ENCODE measurements around the gene RFTN1. TPM values are rescaled to one million over a fixed set of nuclear protein-coding genes. Genes with fewer than 3 reads are reported as not detected.

RFTN1 gene
- total and polyA plus RNA-seq, 9 of the 15 experiments (the other 6 are each of a cell fraction or from before 2014, with no cell fraction given), result 0.08 to 0.51 (median 0.11) TPM; not detected in 6

- Histone ChIP-seq H3K4me3 (no peak overlapping the region), H3K9me3 (replicated peaks; ENCODE audit: control insufficient read depth, insufficient read depth, low read depth, low read length) (no peaks in the 10 kb centered on the region), H4K20me1 (replicated peaks; ENCODE audit: control insufficient read depth, insufficient read depth, low read length) (no peaks in the 10 kb centered on the region), H3K4me1 (replicated peaks in 1 of 2; ENCODE audit: control insufficient read depth in 2 of 2, insufficient read depth in 2 of 2, low read length in 2 of 2) (peaks cover 0 to 3% of the 10 kb centered on the region in 2 experiments; a peak in 2 of 5 replicates), H3K36me3 (ENCODE audit: control insufficient read depth, insufficient read depth, low read length) (no peaks in the 10 kb centered on the region), H3K27ac (ENCODE audit: extremely low read depth, low read depth, low read length) (no peak overlapping the region), H3K9me1 (ENCODE audit: control insufficient read depth, insufficient read depth, low read length) (no peaks in the 10 kb centered on the region), H3K79me2 (ENCODE audit: control insufficient read depth, insufficient read depth, low read length) (no peaks in the 10 kb centered on the region), H3K9ac (ENCODE audit: insufficient read depth in 1 of 2, low read depth in 2 of 2, low read length in 2 of 2) (no peak overlapping the region), H3K4me2 (ENCODE audit: insufficient read depth, low read length) (no peak overlapping the region), H3K27me3 (ENCODE audit: control insufficient read depth in 2 of 2, insufficient read depth in 2 of 2, low read length in 2 of 2) (peaks cover 0 to 19% of the 10 kb centered on the region in 2 experiments; a peak in 3 of 5 replicates), H2AFZ (ENCODE audit: low read depth, low read length) (no peak overlapping the region)
- TF ChIP-seq FOXA1 (IDR thresholded peaks at IDR 0.05; ENCODE audit: borderline replicate concordance) (no peak), MEF2D (tag; conservative IDR thresholded peaks at IDR 0.05; ENCODE audit: low read depth) (no peak), MAFK (IDR thresholded peaks at IDR 0.05; ENCODE audit: low read length) (peak; percentile 49; the same call in 1 of the 2 replicates), MAFF (IDR thresholded peaks at IDR 0.05; ENCODE audit: low read length) (peak; percentile 53), ZNF316 (IDR thresholded peaks at IDR 0.05) (peak; percentile 67), C11orf30 (IDR thresholded peaks at IDR 0.05; ENCODE audit: low read depth) (peak; percentile 27; the same call in 1 of the 2 replicates), CUX1 (CRISPR knock-in tag; IDR thresholded peaks at IDR 0.05) (no peak), MAFG (tag; conservative IDR thresholded peaks at IDR 0.05) (peak; percentile 44)
- TF ChIP-seq, protein P1, sequence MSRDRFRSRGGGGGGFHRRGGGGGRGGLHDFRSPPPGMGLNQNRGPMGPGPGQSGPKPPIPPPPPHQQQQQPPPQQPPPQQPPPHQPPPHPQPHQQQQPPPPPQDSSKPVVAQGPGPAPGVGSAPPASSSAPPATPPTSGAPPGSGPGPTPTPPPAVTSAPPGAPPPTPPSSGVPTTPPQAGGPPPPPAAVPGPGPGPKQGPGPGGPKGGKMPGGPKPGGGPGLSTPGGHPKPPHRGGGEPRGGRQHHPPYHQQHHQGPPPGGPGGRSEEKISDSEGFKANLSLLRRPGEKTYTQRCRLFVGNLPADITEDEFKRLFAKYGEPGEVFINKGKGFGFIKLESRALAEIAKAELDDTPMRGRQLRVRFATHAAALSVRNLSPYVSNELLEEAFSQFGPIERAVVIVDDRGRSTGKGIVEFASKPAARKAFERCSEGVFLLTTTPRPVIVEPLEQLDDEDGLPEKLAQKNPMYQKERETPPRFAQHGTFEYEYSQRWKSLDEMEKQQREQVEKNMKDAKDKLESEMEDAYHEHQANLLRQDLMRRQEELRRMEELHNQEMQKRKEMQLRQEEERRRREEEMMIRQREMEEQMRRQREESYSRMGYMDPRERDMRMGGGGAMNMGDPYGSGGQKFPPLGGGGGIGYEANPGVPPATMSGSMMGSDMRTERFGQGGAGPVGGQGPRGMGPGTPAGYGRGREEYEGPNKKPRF (IDR thresholded peaks at IDR 0.05; ENCODE audit: low read depth, low read length), result no peak
- TF ChIP-seq, protein P2, sequence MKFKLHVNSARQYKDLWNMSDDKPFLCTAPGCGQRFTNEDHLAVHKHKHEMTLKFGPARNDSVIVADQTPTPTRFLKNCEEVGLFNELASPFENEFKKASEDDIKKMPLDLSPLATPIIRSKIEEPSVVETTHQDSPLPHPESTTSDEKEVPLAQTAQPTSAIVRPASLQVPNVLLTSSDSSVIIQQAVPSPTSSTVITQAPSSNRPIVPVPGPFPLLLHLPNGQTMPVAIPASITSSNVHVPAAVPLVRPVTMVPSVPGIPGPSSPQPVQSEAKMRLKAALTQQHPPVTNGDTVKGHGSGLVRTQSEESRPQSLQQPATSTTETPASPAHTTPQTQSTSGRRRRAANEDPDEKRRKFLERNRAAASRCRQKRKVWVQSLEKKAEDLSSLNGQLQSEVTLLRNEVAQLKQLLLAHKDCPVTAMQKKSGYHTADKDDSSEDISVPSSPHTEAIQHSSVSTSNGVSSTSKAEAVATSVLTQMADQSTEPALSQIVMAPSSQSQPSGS (CRISPR knock-in tag; IDR thresholded peaks at IDR 0.05), result no peak
- BruUV-seq (replicated peaks), result no TSS peak
- DNase-seq (ENCODE audit: extremely low read depth in 1 of 4, low spot score in 3 of 4) (no peak), ATAC-seq (no peak), FAIRE-seq (peak; percentile 11)
- in situ Hi-C loops (cut with MboI) (no loop called here), intact Hi-C loops (cut with micrococcal nuclease) (no loop called here)
- WGBS (ENCODE audit: insufficient coverage, low coverage, missing lambda C conversion rate), result 2% methylated on average over 3 of the region's 3 CpGs
- ChIA-PET POLR2A (no interaction called here), CTCF (ENCODE audit: low intra/inter-chr PET ratio) (no interaction called here)
Observed at GRCh38 chr3:16471897-16472296, 41.6 kb downstream of the RFTN1 start.
